ENCODE results near the gene CCDC200.
"Not testable (repeated sequence)": the region's sequence is repeated elsewhere in the genome, so short reads cannot be mapped to it uniquely, and the experiment has no call there.

CCDC200 gene

DNA sequence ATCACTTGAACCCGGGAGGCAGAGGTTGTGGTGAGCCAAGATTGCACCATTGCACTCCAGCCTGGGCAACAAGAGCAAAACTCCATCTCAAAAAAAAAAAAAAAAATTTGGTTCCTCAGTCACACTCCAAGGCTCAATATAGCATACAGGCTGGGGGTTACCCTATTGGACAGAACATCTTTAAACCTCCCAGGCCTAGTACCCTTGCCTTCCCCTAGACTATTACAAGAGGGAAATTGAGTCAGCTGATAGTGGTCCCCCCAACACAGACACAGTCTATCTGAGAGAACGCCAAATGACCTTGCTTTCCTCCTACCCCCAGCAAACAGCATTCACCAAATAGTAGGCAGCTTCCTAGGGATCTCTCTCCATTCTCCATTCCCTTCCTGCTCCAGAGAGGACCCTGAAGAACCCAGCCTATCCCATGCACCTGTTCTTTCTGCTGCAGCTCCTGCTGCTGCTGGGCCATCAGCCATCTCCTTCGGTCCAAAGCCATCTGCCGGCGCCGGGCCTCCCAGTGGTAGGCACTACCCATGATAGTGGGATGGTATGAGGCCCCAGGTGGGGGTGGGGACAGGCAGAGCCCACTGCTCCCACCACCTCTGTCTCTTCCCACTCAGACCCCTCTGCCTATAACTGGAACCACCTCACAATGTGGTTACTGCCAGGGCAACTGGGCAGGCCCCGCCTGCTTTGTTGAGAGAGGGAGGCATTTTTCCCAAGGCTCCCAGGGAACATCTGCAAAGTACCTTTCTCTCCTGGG lies at the start of gene CCDC200:
Gene CCDC200, minus strand, starts transcription at position 604 of the 763 bp plus-strand sequence. Its CDS starts 69 bp downstream, at position 535.
- DNase-seq, result not testable (repeated sequence)

DNA sequence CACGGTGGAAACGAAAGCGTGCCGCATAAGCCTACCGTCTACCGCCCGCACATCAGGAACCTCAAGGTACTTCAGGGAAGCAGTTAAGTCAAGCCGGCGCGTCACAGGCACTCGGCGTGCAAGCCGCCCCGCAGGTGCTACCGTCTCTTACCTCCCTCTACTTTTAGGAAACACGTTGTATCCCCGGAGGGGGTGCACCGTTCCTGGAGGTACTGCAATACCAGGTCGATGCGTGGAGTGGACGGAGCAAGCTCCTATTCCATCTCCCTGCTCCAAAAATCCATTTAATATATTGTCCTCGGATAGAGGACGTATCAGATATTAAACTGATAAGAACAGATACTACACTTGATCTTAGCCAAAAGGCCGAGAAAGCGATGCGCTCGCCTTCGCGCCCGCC lies 44.5 kb upstream of the CCDC200 start:
- not testable (repeated sequence) for DNase-seq

DNA sequence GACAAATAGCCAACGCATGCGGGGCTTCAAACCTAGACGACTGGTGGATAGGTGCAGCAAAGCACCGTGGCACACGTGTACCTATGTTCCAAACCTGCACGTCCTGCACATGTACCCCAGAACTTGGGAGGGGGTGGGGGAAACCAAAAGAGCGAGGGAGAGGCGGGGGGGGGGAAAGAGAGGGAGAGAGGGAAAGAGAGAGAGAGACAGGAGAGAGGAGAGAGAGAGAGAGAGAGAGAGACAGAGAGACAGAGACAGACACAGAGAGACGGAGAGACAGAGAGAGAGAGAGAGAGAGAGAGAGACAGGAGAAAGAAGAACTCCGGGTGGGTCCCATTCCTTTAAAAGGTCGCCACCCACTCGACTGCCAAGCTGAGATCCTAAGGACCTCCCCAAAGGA lies 44.1 kb upstream of the CCDC200 start:
- DNase-seq, result not testable (repeated sequence)

DNA sequence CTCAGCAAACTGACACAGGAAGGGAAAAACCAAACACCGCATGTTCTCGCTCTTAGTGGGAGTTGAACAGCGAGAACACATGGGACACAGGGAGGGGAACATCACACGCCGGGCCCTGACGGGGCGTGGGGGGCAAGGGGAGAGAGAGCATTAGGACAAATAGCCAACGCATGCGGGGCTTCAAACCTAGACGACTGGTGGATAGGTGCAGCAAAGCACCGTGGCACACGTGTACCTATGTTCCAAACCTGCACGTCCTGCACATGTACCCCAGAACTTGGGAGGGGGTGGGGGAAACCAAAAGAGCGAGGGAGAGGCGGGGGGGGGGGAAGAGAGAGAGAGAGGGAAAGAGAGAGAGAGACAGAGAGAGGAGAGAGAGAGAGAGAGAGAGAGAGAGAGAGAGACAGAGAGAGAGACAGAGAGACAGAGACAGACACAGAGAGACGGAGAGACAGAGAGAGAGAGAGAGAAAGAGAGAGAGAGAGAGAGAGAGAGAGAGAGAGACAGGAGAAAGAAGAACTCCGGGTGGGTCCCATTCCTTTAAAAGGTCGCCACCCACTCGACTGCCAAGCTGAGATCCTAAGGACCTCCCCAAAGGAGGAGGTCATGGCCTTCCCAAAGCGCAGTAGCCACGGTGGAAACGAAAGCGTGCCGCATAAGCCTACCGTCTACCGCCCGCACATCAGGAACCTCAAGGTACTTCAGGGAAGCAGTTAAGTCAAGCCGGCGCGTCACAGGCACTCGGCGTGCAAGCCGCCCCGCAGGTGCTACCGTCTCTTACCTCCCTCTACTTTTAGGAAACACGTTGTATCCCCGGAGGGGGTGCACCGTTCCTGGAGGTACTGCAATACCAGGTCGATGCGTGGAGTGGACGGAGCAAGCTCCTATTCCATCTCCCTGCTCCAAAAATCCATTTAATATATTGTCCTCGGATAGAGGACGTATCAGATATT lies 42.4 kb upstream of the CCDC200 start:
- DNase-seq, result not testable (repeated sequence)

DNA sequence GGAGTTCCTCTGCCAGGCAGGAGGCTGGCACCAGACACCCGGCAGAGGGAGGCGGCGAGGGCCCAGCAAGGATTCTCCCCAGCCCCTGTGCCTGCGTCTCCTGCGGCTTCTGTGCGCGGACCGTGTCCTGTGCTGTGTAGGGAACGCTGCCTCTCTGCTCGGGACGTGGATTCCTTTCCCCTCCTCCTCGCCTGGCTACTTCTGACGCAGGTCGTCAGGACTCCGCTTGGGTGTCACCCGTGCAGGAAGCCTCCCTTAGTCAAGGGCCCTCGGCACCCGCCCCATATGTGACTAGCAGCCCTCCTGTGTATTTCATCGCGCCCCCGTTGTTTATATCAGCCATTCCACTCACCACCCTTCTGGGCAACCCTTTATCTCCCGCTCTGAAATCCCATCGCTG lies 18.0 kb upstream of the CCDC200 start:
- not testable (repeated sequence) for DNase-seq

DNA sequence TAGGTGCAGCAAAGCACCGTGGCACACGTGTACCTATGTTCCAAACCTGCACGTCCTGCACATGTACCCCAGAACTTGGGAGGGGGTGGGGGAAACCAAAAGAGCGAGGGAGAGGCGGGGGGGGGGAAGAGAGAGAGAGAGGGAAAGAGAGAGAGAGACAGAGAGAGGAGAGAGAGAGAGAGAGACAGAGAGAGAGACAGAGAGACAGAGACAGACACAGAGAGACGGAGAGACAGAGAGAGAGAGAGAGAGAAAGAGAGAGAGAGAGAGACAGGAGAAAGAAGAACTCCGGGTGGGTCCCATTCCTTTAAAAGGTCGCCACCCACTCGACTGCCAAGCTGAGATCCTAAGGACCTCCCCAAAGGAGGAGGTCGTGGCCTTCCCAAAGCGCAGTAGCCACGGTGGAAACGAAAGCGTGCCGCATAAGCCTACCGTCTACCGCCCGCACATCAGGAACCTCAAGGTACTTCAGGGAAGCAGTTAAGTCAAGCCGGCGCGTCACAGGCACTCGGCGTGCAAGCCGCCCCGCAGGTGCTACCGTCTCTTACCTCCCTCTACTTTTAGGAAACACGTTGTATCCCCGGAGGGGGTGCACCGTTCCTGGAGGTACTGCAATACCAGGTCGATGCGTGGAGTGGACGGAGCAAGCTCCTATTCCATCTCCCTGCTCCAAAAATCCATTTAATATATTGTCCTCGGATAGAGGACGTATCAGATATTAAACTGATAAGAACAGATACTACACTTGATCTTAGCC lies 12.4 kb upstream of the CCDC200 start:
- not testable (repeated sequence) for DNase-seq

DNA sequence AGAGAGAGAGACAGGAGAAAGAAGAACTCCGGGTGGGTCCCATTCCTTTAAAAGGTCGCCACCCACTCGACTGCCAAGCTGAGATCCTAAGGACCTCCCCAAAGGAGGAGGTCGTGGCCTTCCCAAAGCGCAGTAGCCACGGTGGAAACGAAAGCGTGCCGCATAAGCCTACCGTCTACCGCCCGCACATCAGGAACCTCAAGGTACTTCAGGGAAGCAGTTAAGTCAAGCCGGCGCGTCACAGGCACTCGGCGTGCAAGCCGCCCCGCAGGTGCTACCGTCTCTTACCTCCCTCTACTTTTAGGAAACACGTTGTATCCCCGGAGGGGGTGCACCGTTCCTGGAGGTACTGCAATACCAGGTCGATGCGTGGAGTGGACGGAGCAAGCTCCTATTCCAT lies 11.2 kb upstream of the CCDC200 start:
- DNase-seq, result not testable (repeated sequence)

DNA sequence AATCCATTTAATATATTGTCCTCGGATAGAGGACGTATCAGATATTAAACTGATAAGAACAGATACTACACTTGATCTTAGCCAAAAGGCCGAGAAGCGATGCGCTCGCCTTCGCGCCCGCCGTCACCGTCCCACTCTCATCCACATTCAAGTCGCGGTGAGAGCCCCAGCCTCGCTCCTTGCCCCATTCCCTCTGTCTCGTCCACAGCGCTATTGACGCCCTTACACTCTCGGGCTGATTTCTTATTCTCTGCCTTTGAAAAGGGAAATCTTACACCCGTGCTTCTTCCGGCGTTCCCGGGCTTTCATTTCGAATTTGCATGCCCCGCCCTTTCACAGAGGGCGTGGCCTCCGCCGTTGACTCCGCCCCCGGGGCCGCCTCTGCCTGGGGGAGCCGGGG lies 5.5 kb upstream of the CCDC200 start, which contains the start of gene RNU2-1:
Gene RNU2-1, minus strand, starts transcription at position 101 of the 400 bp plus-strand sequence.
- DNase-seq, result not testable (repeated sequence)

DNA sequence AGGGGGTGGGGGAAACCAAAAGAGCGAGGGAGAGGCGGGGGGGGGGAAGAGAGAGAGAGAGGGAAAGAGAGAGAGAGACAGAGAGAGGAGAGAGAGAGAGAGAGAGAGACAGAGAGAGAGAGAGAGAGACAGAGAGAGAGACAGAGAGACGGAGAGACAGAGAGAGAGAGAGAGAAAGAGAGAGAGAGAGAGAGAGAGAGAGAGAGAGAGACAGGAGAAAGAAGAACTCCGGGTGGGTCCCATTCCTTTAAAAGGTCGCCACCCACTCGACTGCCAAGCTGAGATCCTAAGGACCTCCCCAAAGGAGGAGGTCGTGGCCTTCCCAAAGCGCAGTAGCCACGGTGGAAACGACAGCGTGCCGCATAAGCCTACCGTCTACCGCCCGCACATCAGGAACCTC lies 4.8 kb upstream of the CCDC200 start:
- DNase-seq, result not testable (repeated sequence)

DNA sequence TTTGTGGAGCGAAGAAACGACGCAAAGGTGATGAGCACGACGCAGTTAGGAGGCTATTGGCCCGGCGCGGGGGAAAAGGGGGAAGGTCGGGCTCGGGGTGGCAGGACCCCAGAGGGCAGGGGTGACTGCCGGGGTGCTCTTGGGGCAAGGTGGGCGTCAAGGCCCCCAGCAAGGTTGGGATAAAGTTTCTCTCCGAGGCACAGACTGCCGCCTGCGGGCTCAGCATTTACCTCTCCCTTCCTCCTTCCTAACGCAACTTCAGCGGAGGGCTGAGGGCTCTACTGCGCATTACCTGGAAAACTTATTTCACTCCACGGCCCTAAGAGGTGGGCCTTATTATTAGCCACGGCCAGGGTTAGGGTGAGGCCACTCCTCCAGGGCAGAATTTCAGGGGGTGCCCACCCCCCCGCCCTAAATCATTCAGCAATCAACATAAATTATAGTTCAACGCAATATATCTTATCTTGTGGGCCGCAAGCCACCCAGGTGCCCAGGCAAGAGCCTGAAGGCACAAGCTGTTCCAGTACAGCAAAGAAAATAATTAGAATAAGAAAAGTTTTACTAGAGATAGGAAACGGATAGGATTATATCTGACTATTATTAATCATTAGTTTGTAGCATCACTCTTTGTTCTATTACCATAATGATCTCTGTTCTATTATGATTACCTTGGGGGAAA lies 3.7 kb upstream of the CCDC200 start:
- DNase-seq, result peak in 1 of 2 experiments; percentile 15

DNA sequence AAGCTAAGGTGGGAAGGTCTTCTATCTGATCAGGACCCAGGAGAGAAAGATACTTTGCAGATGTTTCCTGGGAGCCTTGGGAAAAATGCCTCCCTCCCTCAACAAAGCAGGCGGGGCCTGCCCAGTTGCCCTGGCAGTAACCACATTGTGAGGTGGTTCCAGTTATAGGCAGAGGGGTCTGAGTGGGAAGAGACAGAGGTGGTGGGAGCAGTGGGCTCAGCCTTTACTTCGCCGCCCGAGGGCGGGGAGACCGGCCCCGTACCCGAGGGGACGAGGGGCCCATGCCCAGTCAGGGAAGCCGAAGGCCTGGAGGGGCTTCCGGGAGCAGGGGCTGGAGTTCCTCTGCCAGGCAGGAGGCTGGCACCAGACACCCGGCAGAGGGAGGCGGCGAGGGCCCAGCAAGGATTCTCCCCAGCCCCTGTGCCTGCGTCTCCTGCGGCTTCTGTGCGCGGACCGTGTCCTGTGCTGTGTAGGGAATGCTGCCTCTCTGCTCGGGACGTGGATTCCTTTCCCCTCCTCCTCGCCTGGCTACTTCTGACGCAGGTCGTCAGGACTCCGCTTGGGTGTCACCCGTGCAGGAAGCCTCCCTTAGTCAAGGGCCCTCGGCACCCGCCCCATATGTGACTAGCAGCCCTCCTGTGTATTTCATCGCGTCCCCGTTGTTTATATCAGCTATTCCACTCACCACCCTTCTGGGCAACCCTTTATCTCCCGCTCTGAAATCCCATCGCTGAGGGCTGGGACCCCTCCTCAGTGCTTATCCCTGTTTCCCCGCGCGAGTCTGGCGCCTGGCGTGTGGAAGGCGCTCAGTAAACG lies 3.0 kb upstream of the CCDC200 start:
- DNase-seq, result not testable (repeated sequence)

DNA sequence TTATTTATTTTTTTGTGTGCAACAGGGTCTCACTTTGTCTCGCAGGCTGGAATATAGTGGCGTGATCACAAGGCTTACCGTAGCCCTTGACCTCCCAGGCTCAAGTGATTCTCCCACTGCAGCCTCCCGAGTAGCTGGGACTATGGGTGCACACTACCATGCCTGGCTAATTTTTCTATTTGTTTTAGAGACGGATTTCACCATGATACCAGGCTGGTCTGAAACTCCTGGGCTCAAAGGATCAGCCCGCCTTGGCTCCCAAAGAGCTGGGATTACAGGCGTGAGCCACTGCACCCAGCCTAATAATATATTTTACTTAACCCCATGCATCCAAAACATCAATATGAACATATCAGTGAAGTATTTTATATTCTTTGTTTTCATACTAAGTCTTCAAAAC lies 2.0 kb downstream of the CCDC200 start:
- DNase-seq, result no peak

DNA sequence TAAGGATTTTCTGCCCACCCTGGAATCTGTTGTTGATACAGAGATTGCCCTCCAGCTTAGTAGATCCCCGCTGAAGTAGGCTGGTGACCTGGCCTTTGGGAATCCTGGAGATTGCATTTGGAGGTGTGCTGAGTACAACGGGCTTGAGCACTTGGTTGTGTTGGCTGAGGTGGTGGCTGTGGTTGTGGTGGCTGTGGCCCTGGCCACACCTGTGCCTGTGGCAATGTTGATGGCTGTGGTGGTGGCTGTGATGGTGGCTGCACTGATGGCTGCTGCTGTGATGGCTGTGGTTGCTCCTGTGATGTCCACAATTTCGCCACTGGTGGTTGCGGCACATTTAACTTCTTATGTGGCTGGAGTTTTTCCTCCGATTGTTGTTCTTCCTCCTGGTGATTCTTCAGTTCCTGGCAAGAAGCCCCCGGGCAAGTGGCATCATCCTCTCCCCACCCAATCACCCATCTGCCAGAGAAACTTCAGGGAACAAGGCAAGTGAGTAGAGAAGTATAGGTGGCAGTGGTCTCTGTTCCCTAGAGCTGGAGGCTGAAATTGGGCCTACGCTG lies 4.2 kb downstream of the CCDC200 start:
- no peak for DNase-seq

DNA sequence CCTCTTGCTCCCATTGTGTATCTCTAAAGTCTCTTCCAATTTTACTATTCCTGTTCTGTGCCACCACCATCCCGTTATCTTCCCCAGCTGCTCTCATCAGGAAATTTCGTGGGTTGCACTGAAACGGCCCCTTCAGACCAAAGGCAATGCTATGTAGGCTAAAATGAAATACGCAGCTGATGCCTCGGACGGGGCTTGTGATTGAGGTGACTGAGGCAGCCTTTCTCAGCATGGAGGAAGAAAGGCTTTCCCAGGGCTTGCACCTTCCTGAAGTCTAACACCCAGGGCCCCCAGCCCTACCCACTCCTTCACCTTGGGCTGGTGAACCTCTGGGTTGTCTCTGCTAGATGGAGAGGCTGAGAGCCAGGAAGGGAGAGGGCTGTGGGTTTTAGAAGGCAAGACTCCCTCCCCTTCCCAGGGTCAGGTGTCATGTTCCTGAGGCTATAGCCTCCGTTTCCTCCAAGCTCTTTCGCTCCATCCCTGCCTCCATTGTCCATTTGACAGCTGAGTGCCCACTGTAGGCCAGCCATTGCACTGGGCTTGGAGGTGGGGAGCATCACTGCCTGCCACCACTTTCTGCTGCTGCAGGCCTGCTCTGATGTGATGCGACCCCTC lies 7.8 kb downstream of the CCDC200 start:
- DNase-seq, result no peak

DNA sequence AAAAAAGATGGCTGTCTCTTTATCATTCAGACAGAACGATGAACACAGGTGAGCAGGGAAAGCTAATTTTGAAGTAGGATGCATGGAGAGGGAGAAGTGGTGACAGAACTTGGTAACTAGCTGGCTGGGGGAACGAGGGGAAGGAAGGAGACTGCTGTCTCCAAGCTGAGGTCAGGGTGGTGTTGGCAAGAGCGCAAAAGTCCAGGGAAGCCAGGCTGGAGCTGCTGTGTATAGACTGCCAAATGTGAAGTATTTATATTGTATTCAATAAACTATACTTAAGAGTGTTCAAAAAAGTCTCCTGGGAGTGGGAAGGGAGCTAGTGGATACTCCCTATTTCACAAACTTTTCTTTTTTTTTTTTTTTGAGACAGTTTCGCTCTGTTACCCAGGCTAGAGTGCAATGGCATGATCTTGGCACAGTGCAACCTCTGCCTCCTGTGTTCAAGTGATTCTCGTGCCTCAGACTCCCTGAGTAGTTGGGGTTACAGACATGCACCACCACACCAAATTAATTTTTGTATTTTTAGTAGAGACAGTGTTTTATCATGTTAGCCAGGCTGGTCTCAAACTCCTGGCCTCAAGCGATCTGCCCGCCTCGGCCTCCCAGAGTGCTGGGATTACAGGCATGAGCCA lies 8.6 kb downstream of the CCDC200 start:
- DNase-seq, result no peak

DNA sequence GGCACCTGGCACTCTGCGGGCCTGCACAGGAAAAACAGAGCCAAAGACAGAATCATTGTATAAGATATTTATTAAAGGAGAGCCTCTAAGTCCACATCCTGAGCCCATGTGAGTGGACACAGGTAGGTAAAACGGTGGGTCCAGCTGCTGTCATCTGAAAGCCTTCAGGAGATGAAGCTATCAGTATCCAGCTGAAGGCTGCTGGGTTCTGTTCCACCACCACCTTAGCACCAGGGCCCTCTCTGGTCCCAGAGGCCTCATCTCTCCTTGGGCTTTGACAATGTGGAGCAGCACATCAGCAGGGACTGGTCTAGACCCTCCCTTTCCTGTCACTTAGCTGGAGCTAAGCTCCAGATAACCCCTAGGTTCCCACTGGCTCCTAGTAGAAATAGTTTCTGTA lies 9.4 kb downstream of the CCDC200 start:
- DNase-seq, result no peak

DNA sequence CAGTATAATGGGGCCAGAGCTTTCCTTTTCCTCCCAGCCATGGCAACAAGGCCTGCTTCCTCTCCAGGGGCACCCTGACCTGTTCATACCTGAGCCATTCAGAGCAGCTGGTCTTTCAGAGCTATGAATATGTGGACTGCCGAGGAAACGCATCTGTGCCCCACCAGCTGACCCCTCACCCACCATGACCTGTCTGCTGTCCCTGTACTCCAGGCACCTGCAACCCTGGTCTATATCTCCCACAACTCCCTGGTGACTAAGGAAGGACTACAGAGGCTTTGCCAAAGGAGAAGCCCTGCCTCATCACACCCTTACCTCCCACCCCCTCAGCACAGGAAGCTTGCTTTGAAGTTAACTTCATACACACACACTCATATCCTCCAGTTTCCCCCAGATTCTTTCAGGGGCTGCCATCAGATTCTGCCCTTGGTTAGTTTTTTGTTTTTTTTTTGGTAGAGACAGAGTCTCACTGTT lies 10.8 kb downstream of the CCDC200 start:
- peak in 1 of 2 experiments; percentile 10 for DNase-seq

DNA sequence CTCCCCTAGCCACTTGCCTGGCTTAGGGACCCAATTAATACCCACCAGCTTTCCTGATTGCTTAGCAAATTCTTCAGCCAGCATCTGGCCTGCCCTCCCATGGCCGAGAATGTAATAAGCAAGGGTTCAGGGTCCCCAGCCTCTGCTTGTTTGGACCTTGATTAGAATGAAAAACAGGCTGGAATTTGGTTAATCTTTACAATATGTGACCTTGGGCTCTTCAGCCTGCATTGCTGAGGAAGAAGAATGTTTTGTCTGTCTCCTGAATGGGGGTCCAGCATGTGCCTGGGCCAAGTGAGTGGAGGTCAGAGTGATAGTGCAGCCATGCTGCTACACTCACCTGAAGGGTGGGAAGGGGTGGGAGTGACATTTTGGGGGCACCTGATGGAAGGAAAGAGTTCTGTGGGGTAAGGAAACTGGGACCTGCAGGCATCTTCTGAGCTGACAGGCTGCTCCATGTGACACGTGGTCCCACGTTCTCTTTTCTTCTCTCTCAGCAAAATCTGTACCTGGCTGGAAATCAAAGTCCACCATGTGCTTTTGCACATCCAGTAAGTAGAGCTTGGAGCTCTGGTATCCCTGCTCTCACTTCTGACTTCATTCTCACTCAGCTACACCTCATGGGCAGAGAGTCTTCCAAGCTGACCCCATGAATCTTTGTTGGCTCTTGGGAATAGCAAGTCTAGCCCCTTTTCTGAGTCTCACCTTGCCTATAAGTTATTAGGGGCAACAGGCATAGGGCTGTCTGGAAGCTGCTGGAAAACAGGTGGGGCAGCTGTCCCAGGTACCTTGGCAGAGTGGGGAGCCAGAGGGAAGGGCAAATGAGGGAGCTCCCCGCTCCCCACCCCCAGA lies 11.4 kb downstream of the CCDC200 start:
- DNase-seq, result no peak

DNA sequence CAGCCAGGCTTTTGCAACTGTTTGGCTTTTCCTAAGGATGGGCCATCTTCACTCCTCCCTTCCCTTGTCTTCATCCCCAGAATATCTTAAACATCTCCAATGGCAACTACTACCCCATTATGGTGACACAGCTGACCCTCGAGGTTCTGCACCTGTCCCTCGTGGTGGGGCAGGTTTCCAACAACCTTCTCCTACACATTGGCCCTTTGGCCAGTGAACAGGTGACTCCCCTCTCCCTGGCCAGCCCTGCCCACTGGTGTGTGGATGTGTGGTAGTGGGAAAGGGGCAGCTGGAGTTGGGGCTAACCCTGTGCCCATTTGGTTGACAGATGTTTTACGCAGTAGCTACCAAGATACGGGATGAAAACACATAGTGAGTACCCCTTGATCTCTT lies 12.1 kb downstream of the CCDC200 start:
- no peak for DNase-seq
